Lung (tissue), 12 donors: ENCODE results near the gene RFX1. TPM values are rescaled to one million over a fixed set of nuclear protein-coding genes. Genes with fewer than 3 reads are reported as not detected.
"Not testable (repeated sequence)": the region's sequence is repeated elsewhere in the genome, so short reads cannot be mapped to it uniquely, and the experiment has no call there.

Source experiments
- ATAC-seq: fragments of 200-7000 bp; cut with Tn5 transposase; one replicate; pipeline ENCODE4 v1.9.1; 2020; ENCODE audit warnings: moderate number of reproducible peaks; ENCODE audit not compliant: insufficient read depth, low FRiP score
- DNase-seq, 3 donors: peaks; one replicate each; pipeline ENCODE4 v3.0.0-alpha.2; 2013 to 2017
- H3K27ac ChIP-seq, 2 donors: one replicate each; pipeline ENCODE4 v1.5.1; 2013; ENCODE audit warnings: mild to moderate bottlenecking in 2 of 2, moderate library complexity in 2 of 2, control low read depth in 1 of 2, inconsistent platforms in 1 of 2, low read depth in 1 of 2, low read length in 1 of 2
- H3K27me3 ChIP-seq, 3 donors: one replicate each; pipeline ENCODE4 v1.5.1; 2013; ENCODE audit warnings: low read length in 2 of 3; ENCODE audit not compliant: control insufficient read depth in 3 of 3, insufficient read depth in 3 of 3
- H3K36me3 ChIP-seq, 4 donors: one replicate each; pipeline ENCODE4 v1.5.1; 2013; ENCODE audit warnings: low read length in 4 of 4, mild to moderate bottlenecking in 1 of 4, moderate library complexity in 1 of 4; ENCODE audit not compliant: control insufficient read depth in 4 of 4, insufficient read depth in 4 of 4
- H3K4me1 ChIP-seq, 5 donors: one replicate each; pipeline ENCODE4 v1.5.1; 2013; ENCODE audit warnings: low read length in 5 of 5, mild to moderate bottlenecking in 2 of 5, moderate library complexity in 1 of 5; ENCODE audit not compliant: control insufficient read depth in 5 of 5, insufficient read depth in 5 of 5
- H3K4me3 ChIP-seq: one replicate; pipeline ENCODE4 v1.5.1; 2013; ENCODE audit warnings: mild to moderate bottlenecking, control low read depth, moderate library complexity
- H3K9ac ChIP-seq, 2 donors: one replicate each; pipeline ENCODE4 v1.5.1; 2013; ENCODE audit warnings: low read length in 2 of 2, control low read depth in 1 of 2; ENCODE audit not compliant: insufficient read depth in 1 of 2
- H3K9me3 ChIP-seq, 4 donors: one replicate each; pipeline ENCODE4 v1.5.1; 2013; ENCODE audit warnings: low read length in 3 of 4, mild to moderate bottlenecking in 1 of 4, moderate library complexity in 1 of 4; ENCODE audit not compliant: control insufficient read depth in 4 of 4, insufficient read depth in 3 of 4
- CTCF ChIP-seq: IDR thresholded peaks from 2 replicates; pipeline ENCODE4 v1.5.1; 2012; ENCODE audit warnings: mild to moderate bottlenecking; ENCODE audit errors: control extremely low read depth, extremely low read depth
- WGBS, 2 donors: extraction: QIAGEN DNeasy Blood & Tissue Kit; methylation state at CpG; one replicate each; pipeline ENCODE4 v1.1.7; 2013; 5-methylcytosine and 5-hydroxymethylcytosine counted together
- polyA plus RNA-seq, 2 donors: library from polyadenylated mRNA; stranded (reverse); fragments of 200-250 nt; gene quantifications; one replicate each; pipeline ENCODE4 v1.2.1, GENCODE V29; 2013
- total RNA-seq, 2 donors: library from RNA; depleted of rRNA in 1 of 2; stranded (reverse); fragments of >200 nt in 1 of 2; gene quantifications; one replicate each; pipeline ENCODE4 v1.2.1, GENCODE V29; 2014 to 2021
- donor health status: control.
- donor health status: control.
- donor health status: Bipolar disorder and iron deficiency.
- donor health status: healthy.
- donor health status: DM: yes; HTN: yes; CAD: no.

The RFX1 gene
- total and polyA plus RNA-seq, 4 donors = 5.7 to 18.6 (median 8.0) TPM

- peaks cover 4 to 40% (median 15%) of the 10 kb centered on the region in 4 donors for H3K36me3 ChIP-seq
- TF ChIP-seq CTCF = no peak
- WGBS, 2 donors = 96 to 97% methylated on average over 36 to 37 of the region's 37 CpGs
- H3K27ac ChIP-seq = no peak overlapping the region
- H3K9ac ChIP-seq = no peak overlapping the region
- no peak for ATAC-seq
- no peaks in the 10 kb centered on the region for H3K27me3 ChIP-seq
- no peaks in the 10 kb centered on the region for H3K4me1 ChIP-seq
- H3K4me3 ChIP-seq = no peak overlapping the region
- no peak for DNase-seq
- H3K9me3 ChIP-seq = no peaks in the 10 kb centered on the region
Measured at GRCh38 chr19:13972368-13973155, 33.6 kb downstream of the RFX1 start.

- not testable (repeated sequence) for H3K9me3 ChIP-seq, H3K4me3 ChIP-seq, DNase-seq, ATAC-seq, H3K9ac ChIP-seq, H3K27ac ChIP-seq, H3K27me3 ChIP-seq, H3K4me1 ChIP-seq
- H3K36me3 ChIP-seq = peaks cover 4 to 43% (median 18%) of the 10 kb centered on the region in 4 donors
- 80 to 93% methylated on average over 15 of the region's 15 CpGs for WGBS, 2 donors
Measured at GRCh38 chr19:13971868-13972267, 34.3 kb downstream of the RFX1 start.

GRCh38 chr19:13969897-13970296 is 36.2 kb downstream of the RFX1 start:
- ATAC-seq (no peak), DNase-seq (no peak)
- H3K4me3 ChIP-seq = no peak overlapping the region
- TF ChIP-seq CTCF = no peak
- H3K27me3 ChIP-seq = no peaks in the 10 kb centered on the region
- H3K4me1 ChIP-seq = no peaks in the 10 kb centered on the region
- H3K27ac ChIP-seq = no peak overlapping the region
- 92 to 96% methylated on average over 16 to 18 of the region's 18 CpGs for WGBS, 2 donors
- peaks cover 6 to 54% (median 21%) of the 10 kb centered on the region in 4 donors for H3K36me3 ChIP-seq
- H3K9me3 ChIP-seq = no peaks in the 10 kb centered on the region
- no peak overlapping the region for H3K9ac ChIP-seq

- no peak overlapping the region for H3K4me3 ChIP-seq
- WGBS, 2 donors = 92 to 95% methylated on average over 18 of the region's 18 CpGs
- no peak overlapping the region for H3K27ac ChIP-seq
- no peaks in the 10 kb centered on the region for H3K4me1 ChIP-seq
- no peak overlapping the region for H3K9ac ChIP-seq
- H3K9me3 ChIP-seq = no peaks in the 10 kb centered on the region
- no peak for DNase-seq
- no peak for TF ChIP-seq CTCF
- peaks cover 6 to 57% (median 18%) of the 10 kb centered on the region in 4 donors for H3K36me3 ChIP-seq
- ATAC-seq = no peak
- H3K27me3 ChIP-seq = no peaks in the 10 kb centered on the region
Measured at GRCh38 chr19:13968999-13969398, 37.1 kb downstream of the RFX1 start.
